Measurements from ENCODE around the gene TRPM8.

Gene TRPM8

DNA sequence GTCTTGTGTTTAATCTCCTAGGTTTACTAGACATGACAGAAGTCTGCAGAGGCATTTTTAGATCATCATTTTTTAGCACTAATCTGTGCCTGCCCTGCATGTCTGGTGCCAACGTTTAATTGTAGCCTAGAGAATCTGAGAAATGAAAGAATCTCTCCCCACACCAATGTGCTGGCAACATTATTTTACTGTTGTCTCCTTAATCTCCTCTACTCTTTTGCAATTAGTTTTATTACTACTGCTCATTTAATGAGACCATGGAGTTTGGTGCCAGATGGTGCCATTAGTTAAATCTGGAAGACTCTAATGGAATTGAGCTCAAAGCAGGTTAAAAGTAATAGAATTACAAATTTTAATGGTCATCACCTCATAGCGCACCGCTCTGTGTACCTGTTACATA lies 129.3 kb downstream of the TRPM8 start:
- DNase-seq (ENCODE audit: low spot score), result no peak

DNA sequence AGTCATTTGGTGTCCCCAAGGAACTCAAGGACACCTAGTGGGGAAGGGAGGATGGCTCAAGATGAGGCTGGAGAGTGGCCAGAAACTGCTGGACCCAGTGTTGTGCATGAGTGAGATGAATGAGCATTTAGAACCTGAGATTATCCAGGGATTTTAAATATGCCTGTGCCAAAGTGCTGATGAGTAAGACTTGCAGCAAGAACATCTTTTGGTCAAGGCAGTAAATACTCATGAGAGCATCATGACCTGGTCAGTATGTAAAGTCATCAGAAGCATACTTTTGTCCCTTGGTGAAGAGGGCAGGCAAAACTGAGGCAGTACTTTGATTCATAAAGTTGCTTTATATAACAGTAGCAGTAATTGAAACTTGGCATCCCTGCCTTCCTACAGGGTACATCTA lies 130.2 kb downstream of the TRPM8 start:
- no peak for DNase-seq (ENCODE audit: low spot score)

DNA sequence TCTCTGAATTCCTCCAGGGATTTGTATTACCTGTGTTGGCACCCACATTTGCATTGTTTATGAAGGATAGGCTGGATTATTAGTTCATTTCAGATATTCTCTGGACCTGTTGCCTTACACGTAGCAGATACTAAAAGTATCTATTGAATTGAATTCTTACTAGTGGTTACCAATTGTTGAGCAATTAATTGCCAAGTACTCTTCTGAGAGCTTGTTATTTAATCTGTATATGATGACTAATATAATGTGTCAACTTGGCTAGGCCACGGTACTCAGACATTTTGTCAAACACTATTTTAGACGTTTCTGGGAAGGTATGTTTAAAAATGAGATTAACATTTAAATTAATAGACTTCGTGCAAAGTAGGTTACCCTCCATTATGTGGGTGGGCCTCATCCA lies 130.9 kb downstream of the TRPM8 start:
- no peak for DNase-seq (ENCODE audit: low spot score)

DNA sequence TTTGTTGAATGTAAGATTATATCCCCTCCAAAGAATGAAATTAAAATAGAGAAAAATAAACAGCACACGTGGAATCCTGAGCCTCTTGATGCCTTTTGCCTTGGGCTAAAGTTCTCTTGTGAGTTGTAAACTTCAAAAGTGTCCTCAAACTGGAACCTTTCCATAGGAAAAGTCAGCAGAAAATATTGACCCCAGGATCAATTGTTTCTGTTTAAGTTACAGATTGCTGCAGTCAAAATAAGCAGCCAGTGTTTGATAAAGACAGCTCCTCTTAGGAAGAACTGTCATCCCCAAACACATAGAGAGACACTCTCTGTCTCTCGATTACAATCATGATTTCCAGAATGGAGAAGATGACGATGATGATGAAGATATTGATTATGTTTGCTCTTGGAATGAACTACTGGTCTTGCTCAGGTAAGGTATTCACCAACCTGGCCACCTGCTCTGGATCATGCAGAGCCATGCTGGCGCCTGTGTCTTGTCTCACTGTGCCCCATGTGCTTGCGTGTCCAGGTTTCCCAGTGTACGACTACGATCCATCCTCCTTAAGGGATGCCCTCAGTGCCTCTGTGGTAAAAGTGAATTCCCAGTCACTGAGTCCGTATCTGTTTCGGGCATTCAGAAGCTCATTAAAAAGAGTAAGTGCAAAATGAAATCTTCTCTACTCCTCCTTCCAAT lies 133.4 kb downstream of the TRPM8 start, which contains the start of gene SPP2:
SPP2 (plus strand) TSS at position 248 of the 681 bp plus-strand sequence; CDS start at position 333, 85 bp downstream.
- DNase-seq (ENCODE audit: low spot score), result no peak

DNA sequence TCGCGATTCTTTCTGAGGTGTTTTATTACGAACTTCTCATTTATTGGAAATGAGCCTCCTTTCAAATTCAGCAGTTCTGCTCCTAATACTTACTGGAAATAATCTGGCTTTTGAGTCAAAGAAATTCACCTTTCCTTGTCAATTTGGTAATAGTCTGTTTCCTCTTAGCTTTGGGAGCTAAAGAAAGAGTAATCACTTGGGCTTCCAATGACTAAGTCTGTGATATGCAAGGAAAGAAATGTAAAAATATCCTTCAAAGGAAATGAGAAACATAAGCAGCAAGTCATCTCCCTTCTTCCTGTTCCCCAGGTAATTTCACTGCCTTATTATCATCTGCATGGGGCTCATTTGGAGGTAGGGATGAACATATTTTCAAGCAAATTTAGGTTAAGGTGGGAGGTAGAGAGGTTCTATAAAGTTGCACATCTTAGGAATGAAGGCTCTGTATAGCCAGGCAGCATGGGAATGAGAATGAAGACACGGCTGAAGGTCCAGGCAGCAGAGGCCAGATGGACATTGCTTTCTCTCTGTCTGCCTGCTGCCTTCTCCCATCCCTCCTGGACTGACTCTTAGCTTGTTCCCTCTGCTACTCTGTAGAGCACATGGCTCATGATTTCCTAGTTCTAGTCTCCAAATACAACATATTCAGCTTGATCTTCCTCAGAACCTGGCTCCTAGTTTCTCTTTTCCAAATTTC lies 134.3 kb downstream of the TRPM8 start:
- no peak for DNase-seq (ENCODE audit: low spot score)

DNA sequence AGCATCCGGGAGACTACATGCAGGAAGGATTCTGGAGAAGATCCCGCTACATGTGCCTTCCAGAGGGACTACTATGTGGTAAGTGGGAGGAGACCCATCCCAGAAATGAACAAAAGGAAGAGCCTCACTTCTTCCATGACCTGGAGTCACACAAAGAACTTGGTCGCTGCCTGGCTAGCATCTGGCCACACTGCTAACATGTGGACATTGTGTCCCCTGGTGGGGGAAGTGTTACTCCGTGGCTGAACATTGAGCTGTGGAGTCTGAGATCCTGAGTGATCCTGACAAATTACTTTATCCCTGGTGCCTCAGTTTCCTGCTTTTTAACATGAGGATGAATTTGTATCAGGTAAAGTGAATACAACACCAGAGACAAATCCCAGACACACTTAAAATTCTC lies 141.7 kb downstream of the TRPM8 start:
- no peak for DNase-seq (ENCODE audit: low spot score)

DNA sequence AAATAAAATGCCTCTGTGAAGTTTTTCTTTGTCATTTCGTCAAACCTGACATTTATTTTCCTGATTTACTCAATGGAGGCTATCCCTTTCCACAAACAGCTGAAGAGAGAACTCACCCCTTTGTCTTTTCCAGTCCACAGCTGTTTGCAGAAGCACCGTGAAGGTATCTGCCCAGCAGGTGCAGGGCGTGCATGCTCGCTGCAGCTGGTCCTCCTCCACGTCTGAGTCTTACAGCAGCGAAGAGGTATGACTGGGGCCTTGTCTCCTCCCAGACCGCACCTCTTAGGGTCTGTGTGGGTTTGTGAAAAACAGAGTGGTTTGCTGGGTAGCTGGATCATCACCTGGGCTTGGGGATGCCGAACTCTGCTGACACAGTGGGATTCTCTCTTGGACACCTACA lies 143.1 kb downstream of the TRPM8 start:
- no peak for DNase-seq (ENCODE audit: low spot score)

DNA sequence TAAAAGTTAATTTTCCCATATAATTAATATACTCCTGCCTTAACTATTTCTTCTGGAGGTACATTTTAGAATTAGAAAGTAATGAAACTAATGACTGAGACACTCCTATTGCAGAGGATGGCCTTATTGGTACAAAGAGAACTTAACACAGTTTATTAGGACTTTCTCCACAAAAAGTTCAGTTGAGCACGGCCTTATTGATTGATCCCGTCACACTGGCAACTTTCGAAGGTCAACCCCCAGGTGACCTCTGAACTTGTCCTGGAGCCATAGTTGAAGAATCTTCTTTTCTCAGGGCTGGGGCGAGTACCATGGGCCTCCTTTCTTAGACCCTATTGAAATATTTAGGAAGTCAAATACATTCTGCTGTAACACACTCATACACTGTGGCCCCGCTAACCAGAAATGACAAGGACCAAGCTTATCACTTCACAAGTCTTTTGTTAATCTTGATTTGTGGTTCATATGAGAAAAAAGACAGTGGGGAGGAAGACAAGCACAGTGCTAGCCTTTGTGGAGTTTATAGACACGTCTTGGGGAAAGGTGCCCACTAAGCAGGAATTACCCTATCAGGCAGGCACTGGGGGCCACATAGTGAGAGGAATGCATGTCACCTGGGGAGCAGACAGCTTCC lies 144.6 kb downstream of the TRPM8 start:
- no peak for DNase-seq (ENCODE audit: low spot score)

DNA sequence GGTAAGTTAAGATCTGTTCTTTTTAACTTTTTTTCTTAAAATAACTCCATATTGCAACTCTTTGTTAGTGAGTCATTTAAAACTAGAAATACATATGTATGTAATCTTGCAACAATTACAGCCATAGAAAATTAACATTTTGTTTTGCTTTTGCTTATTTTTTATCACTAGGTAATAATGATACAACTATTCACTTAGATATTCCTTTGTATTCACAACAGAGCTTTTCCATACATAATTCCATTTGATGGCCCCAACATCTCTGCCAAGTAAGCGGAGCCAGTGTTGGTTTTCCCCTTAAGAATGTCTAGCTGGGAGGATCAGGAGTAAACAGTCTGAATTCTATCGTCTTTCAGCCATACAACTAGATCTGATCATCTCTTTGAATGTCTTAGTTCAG lies 149.4 kb downstream of the TRPM8 start:
- no peak for DNase-seq (ENCODE audit: low spot score)
